Measurements from ENCODE around the gene HYAL1.
"Not testable (repeated sequence)": the region's sequence is repeated elsewhere in the genome, so short reads cannot be mapped to it uniquely, and the experiment has no call there.

HYAL1 gene

GRCh38 chr3:50318163-50318562, 14.8 kb upstream of the HYAL1 start:
- no peak for DNase-seq

GRCh38 chr3:50317300-50317699, 13.9 kb upstream of the HYAL1 start:
- no peak for DNase-seq

- DNase-seq, result no peak
These were observed 13.4 kb upstream of the HYAL1 start for GRCh38 chr3:50316657-50317242.

- no peak for DNase-seq
These were observed 11.4 kb upstream of the HYAL1 start for GRCh38 chr3:50314816-50315215.

GRCh38 chr3:50314342-50314741, 11.0 kb upstream of the HYAL1 start:
- DNase-seq, result no peak

- not testable (repeated sequence) for DNase-seq
These were observed 8.7 kb upstream of the HYAL1 start for GRCh38 chr3:50312041-50312440.

- DNase-seq, result no peak
These were observed 1.2 kb upstream of the HYAL1 start for GRCh38 chr3:50304601-50305000.

GRCh38 chr3:50302095-50303012, 1.0 kb downstream of the HYAL1 start:
- DNase-seq, result no peak

- no peak for DNase-seq
These were observed 2.6 kb downstream of the HYAL1 start for GRCh38 chr3:50300681-50301254.

- no peak for DNase-seq
These were observed 3.3 kb downstream of the HYAL1 start for GRCh38 chr3:50299929-50300680.

- no peak for DNase-seq
These were observed 3.8 kb downstream of the HYAL1 start for GRCh38 chr3:50299638-50299928.

- peak; percentile 70 for DNase-seq
These were observed 4.3 kb downstream of the HYAL1 start, which contains the start of the genes HYAL3 and NAA80 for GRCh38 chr3:50298836-50299637. TSS of gene HYAL3 (minus strand) at chr3:50299405. CDS start at chr3:50295602, 3,803 bp downstream. TSS of gene NAA80 (minus strand) at chr3:50299405. CDS start at chr3:50297463, 1,942 bp downstream.

- DNase-seq, result no peak
These were observed 5.3 kb downstream of the HYAL1 start for GRCh38 chr3:50297896-50298725.

GRCh38 chr3:50297384-50297775, 6.0 kb downstream of the HYAL1 start:
- no peak for DNase-seq

GRCh38 chr3:50296721-50297383, 6.5 kb downstream of the HYAL1 start:
- no peak for DNase-seq

GRCh38 chr3:50295553-50296431, 7.6 kb downstream of the HYAL1 start:
- no peak for DNase-seq

GRCh38 chr3:50294492-50295403, 8.6 kb downstream of the HYAL1 start:
- DNase-seq, result no peak

- no peak for DNase-seq
These were observed 9.3 kb downstream of the HYAL1 start for GRCh38 chr3:50294089-50294488.
